ENCODE results near the gene RNF2. TPM values are rescaled to one million over a fixed set of nuclear protein-coding genes. Genes with fewer than 3 reads are reported as not detected.

The RNF2 gene
- total RNA-seq, 1 experiment from 2014 or later, result 75.3 TPM

DNA sequence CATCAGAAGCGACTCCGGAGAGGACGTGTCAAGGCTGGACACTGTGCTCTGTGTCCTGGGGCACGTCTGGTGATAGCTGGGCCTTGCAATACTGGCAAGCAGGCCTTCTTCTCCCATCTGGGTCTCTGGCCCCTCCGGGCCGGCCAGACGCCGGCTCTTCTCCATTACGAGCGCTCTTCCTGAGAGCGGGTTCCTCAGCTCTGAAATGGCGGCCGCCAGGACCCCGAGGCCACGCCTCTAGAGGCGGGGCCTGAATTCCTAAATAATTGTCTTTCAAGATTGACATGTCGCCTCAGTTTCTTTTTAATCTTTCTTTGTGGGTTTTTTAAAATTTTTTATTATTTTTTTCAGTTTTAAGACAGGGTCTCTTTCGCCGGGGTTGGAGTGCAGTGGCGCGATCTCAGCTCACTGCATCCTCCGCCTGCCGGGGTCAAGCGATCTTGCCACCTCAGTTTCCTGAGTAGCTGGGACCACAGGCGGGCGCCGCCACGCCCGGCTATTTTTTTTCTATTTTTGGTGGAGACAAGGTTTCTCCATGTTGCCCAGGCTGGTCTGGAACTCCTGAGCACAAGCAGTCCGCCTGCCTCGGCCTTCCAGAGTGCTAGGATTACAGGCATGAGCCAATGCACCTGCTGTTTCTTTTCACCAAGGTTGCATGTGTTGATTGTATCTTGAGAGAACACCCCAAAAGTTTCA lies 9.2 kb downstream of the RNF2 start:
- Histone ChIP-seq H4K20me1 (ENCODE audit: control insufficient read depth, insufficient read depth, insufficient read length) (no peaks in the 10 kb centered on the region), H3K9ac (ENCODE audit: extremely low read depth, insufficient read length, low read length) (no peak overlapping the region), H3T11ph (ENCODE audit: low read length) (no peak overlapping the region), H3K4me2 (ENCODE audit: insufficient read depth, insufficient read length, low read length) (no peak overlapping the region), H2AFZ (ENCODE audit: low read length) (no peak overlapping the region), H3K23ac (ENCODE audit: insufficient read length, low read depth, low read length) (no peak overlapping the region), H3K9me3 (ENCODE audit: control insufficient read depth, low read depth, low read length) (no peaks in the 10 kb centered on the region), H3K4ac (ENCODE audit: low read depth, low read length) (no peak overlapping the region), H4K8ac (replicated peaks; ENCODE audit: insufficient read length, low read depth, low read length) (no peak overlapping the region), H3K56ac (ENCODE audit: insufficient read length, low read depth, low read length) (no peak overlapping the region), H3K4me1 (ENCODE audit: insufficient read depth, low read length) (peaks cover 3% of the 10 kb centered on the region; the same call in 1 of the 2 replicates), H3K14ac (ENCODE audit: insufficient read depth, low read length) (no peak overlapping the region; the same call in 1 of the 2 replicates), H2BK20ac (ENCODE audit: low read depth, low read length, poor library complexity, severe bottlenecking) (no peak overlapping the region), H2AK5ac (ENCODE audit: insufficient read length, low read length) (no peak overlapping the region), H3K27ac (ENCODE audit: insufficient read length, low read depth, low read length) (no peak overlapping the region), H3K79me1 (ENCODE audit: insufficient read depth, low read depth, low read length, poor library complexity, severe bottlenecking) (peaks cover 6% of the 10 kb centered on the region), H4K91ac (ENCODE audit: insufficient read length, low read depth, low read length) (no peak overlapping the region), H2BK15ac (ENCODE audit: low read depth, low read length) (no peak overlapping the region), H3K27me3 (ENCODE audit: insufficient read depth, low read length) (no peaks in the 10 kb centered on the region), H3K23me2 (ENCODE audit: insufficient read length, low read depth, low read length, poor library complexity, severe bottlenecking) (no peaks in the 10 kb centered on the region), H2BK5ac (ENCODE audit: insufficient read length, low read length) (no peak overlapping the region), H4K5ac (ENCODE audit: insufficient read length, low read depth, low read length) (no peak overlapping the region), H3K18ac (ENCODE audit: insufficient read length, low read depth, low read length) (no peak overlapping the region), H2BK120ac (ENCODE audit: low read depth, low read length, poor library complexity, severe bottlenecking) (no peak overlapping the region), H2BK12ac (ENCODE audit: insufficient read length, low read depth, low read length) (no peak overlapping the region), H3K79me2 (ENCODE audit: insufficient read depth, low read length) (peaks cover 52% of the 10 kb centered on the region)
- Mint-ChIP-seq H3K4me3 (no peak overlapping the region), H3K27ac (peak overlapping the region in 1 of 3 experiments; percentile 73; a peak in 2 of 7 replicates), H3K9me3 (no peaks in the 10 kb centered on the region; a peak in 1 of 5 replicates), H3K27me3 (ENCODE audit: low read depth) (no peaks in the 10 kb centered on the region), H3K4me1 (peaks cover 26 to 33% of the 10 kb centered on the region in 2 experiments), H3K36me3 (ENCODE audit: insufficient read depth in 1 of 3, low read depth in 3 of 3) (peaks cover 6 to 25% (median 7%) of the 10 kb centered on the region in 3 experiments; a peak in 6 of 7 replicates)
- peak; percentile 27 for DNase-seq
- TF ChIP-seq, protein P1, sequence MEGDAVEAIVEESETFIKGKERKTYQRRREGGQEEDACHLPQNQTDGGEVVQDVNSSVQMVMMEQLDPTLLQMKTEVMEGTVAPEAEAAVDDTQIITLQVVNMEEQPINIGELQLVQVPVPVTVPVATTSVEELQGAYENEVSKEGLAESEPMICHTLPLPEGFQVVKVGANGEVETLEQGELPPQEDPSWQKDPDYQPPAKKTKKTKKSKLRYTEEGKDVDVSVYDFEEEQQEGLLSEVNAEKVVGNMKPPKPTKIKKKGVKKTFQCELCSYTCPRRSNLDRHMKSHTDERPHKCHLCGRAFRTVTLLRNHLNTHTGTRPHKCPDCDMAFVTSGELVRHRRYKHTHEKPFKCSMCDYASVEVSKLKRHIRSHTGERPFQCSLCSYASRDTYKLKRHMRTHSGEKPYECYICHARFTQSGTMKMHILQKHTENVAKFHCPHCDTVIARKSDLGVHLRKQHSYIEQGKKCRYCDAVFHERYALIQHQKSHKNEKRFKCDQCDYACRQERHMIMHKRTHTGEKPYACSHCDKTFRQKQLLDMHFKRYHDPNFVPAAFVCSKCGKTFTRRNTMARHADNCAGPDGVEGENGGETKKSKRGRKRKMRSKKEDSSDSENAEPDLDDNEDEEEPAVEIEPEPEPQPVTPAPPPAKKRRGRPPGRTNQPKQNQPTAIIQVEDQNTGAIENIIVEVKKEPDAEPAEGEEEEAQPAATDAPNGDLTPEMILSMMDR (conservative IDR thresholded peaks at IDR 0.05), result no peak
- no CpG with 5 or more reads among the region's 31 CpGs for WGBS (ENCODE audit: extremely low coverage, insufficient read length, low lambda C conversion rate)
